Right lung (tissue), 5 donors: ENCODE data around the gene SEMA5B. TPM values are rescaled to one million over a fixed set of nuclear protein-coding genes. Genes with fewer than 3 reads are reported as not detected.

Experiments used
- DNase-seq, 2 donors: peaks; one replicate each; pipeline ENCODE4 v3.0.0-alpha.2; 2013
- polyA plus RNA-seq, 5 donors: library from polyadenylated mRNA; unstranded; fragments of 120-200 nt; gene quantifications; one replicate each; pipeline versions ENCODE4 v1.2.1 to v1.2.3, GENCODE V29; 2013; ENCODE audit warnings: inconsistent platforms in 1 of 5, low replicate concordance in 1 of 5; ENCODE audit not compliant: insufficient read length in 5 of 5, insufficient read depth in 1 of 5

Gene SEMA5B
- polyA plus RNA-seq, 5 donors, result 5.8 to 9.4 (median 6.5) TPM

DNA sequence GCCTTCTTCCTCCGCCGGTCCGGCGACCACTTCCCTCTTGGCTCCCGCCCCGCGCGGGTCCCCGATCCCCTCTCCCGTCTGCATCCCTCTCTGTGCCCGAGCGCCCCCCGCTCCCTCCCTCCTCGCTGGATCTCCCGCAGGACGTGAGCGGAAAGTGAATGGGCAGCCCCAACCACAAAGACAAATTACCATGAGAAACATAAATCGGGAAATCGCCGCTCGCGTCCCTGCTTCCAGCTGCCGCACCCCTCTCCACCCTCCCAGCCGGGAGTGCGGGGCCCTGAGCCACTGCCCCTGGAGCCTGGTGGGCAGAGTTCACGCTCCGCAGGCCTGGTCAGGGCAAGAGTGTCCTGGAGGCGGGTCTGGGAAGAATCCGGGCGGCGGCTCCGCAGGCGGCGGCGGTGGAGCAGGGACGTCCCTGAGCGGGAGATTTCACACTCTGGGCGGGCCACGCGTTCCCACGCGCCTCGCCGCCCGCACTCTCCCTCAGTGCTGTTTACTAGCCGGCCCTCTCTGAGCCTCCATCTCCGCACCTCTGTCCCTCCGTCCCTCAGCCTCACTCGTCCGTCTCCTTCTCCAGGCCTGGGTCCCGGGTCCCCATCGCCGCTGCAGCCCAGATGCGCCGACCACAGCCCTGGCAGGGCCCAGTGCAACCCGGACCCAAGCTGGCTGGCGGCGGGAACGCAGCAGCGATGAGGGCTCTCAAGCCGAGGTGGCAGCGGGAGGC lies 835 bp downstream of the SEMA5B start:
- no peak for DNase-seq

DNA sequence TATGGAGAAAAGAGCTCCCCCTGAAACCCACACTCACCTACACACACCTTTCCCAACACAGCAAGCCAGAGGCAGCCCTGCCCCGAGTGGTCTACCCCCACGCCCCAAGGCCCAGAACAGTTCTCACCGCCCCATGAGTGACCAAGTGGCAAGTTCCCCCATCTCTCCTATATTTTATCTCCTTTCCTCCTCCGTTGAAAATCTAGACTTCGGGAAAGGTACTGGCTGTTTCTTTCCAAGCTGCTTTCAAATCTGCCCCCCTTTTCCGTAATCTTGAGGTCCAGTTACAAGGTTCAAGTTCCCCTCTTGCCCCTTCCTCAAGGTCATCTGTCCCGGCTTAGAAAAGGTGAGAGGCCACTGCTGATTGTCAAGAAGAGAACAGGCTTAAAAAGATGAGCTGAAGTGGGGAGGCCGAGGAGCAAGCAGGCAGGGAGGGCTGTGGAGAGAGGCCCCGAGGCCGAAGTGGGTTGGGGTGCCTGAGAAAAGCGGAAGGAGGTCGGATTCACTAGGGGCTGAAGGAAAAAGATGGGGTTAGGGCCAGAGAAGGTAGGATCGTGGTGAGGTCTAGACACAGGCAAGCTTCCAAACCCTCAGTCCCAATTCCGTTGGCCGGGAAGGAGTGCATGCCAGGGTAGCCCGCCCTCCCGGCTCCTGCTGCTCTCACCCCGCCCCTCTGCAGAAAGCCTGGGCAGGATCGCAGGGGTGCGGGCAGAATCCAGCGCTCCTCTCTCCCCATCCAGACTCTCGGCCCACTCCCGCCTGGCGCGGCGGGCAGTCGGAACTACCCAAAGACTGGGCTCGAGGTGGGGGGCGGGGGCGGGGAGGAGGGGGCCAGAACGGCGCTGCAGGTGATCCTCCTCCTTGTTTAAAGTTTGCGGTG lies 1.7 kb downstream of the SEMA5B start:
- DNase-seq, result no peak

GRCh38 chr3:123024056-123024455 lies 3.5 kb downstream of the SEMA5B start:
- no peak for DNase-seq

DNA sequence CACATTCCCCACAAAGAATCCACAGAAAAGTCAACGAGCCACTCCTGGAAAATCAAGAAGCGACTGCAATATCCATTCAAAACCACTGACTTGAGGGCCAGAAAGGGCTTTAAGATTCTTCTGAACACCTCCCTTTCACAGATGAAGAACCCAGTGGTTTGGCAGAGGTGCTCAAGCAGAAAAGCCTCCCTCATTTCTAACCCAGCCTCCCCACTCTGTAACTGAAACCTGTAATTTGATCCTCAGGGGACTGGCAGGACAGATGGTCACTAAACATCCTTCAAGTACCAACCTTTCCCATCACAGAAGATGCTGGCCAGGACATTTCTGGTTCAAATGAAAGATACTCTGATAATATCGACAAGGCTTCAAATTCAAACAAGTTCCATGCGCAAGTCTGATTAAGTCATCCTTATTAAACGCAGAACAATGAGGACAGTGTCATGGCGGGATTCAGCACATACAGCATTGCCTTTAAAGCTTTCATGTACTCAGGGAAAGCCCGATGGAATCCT lies 5.5 kb downstream of the SEMA5B start:
- DNase-seq, result no peak

DNA sequence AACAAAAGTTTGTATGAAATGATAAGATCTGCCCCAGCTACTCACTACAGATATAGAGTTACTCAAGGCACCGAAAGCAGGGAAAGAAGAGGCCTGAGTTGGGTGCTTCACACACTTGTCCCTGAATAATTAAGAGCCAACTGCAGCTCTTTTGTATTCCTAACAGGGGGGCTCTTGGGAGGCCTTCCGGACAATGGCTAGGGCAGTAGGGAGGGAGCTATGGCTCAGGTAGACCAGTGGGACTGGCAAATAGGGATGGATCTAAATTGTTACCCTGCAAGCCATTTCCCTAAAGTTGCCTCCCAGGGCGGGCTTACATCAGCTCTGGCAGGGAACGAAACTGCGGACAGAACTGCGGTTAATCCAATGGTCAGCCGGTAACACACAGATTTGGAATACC lies 6.2 kb downstream of the SEMA5B start:
- DNase-seq, result no peak

DNA sequence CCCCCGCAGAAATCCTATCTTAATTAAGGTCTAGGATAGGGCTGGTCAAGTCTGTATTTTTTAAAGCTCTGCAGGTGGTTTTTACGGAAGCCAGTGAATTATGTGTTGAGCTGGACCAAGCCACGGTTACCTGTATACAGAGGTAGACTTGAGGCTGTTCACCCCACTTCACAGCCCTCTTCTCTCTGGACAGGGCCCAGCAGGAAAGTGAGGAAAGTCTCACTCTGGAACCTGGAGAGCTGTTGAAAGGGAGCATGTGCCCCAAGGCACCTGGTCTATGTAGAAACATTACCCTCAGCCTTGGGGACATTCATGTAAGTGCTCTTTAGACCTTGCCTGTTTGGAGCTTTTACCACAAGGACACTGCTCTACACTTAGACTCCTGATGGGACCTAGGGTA lies 6.9 kb downstream of the SEMA5B start:
- no peak for DNase-seq

- no peak for DNase-seq
These were observed 8.0 kb downstream of the SEMA5B start for GRCh38 chr3:123019591-123019990.

DNA sequence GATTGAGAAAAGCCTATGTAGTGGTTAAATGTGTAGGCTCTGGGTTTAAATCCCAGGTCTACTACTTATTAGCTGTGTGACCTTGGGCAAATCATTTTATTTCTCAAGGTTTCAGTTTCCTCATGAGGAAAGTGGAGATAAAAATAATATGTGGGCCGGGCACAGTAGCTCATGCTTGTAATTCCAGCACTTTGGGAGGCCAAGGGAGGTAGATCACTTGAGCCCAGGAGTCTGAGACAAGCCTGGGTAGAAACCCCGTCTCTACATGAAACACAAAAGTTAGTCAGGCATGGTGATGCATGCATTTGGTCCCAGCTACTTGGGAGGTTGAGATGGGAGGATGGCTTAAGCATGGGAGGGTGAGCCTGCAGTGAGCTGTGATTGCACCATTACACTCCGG lies 8.4 kb downstream of the SEMA5B start:
- DNase-seq, result no peak

DNA sequence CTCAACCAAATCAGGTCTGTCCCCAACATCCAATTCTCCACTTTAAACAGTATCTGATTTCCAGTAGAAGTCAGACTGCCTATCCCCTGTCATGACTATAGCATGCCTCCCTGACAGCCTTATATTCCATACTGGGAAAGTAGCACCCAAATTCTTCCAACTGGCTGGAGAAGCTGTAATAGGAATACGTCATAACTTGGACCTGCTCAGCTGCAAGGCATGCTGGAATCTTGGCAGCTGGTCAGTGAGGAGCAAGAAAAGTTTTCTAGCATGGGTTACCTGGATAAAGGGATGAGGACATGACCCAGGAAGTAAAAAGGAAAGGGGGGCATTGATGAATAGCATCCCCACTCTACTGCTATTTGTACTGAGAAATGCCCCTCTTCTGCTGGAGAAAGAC lies 8.9 kb downstream of the SEMA5B start:
- no peak for DNase-seq

- DNase-seq, result no peak
These were observed 12.0 kb downstream of the SEMA5B start for GRCh38 chr3:123015596-123015995.

- DNase-seq, result no peak
These were observed 13.7 kb downstream of the SEMA5B start for GRCh38 chr3:123013876-123014275.

- no peak for DNase-seq
These were observed 14.9 kb downstream of the SEMA5B start for GRCh38 chr3:123012652-123013051.

DNA sequence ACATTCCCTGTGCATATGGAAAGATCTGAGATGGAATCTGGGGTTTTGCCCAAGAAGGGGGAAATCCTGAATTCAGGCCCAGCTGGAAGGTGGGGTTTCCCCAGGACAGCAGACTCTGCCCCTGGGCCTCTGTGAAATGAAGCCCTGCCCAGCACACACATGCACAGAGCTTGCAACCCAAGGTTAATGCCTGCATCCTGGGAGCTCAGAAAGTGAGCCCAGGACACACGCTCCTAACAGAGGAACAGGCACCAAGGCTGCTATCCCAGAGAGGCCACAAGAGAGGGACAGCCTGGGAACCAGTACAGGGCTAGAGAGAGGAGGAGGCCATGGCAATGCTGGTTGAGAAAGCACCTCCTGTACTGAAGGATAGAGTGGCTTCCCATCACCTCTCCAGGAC lies 16.1 kb downstream of the SEMA5B start:
- no peak for DNase-seq

DNA sequence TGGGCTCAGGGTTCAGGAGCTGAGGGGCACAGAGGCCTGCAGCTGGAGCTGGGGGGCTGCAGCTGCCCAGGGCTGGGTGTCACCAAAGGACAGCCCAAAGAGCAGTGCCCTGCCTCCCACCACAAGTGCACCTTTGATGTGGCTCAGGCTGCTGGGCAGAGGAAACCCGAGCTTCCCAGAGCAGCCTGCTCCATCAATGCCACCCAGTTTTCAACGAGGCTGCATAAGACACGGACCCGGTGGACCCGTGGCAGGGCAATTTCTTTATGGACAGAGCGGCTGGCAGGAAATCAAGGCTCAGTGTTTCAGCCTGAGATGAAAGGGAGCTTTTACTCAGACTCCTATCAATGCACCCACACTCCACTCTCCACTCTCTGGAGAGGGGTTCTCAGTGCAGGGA lies 18.7 kb downstream of the SEMA5B start:
- DNase-seq, result no peak

DNA sequence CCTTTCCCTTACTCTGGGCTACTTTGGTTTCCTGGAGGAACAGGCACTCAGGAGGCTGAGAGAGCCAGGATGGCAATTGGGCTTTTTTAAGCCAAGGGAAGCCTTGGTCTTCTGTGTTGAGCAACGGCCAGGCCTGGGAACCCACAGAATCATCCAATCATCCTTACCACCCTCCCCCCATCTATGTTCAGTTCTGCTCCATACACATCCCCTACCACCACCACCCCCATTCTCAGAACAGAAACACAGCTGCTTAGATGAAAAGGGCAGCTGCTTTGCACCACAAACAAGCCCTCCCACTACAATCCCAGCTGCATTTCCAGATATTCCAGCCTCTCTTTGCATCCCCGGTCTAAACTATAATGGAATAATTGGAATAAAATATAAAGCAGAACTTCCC lies 21.0 kb downstream of the SEMA5B start:
- no peak for DNase-seq

DNA sequence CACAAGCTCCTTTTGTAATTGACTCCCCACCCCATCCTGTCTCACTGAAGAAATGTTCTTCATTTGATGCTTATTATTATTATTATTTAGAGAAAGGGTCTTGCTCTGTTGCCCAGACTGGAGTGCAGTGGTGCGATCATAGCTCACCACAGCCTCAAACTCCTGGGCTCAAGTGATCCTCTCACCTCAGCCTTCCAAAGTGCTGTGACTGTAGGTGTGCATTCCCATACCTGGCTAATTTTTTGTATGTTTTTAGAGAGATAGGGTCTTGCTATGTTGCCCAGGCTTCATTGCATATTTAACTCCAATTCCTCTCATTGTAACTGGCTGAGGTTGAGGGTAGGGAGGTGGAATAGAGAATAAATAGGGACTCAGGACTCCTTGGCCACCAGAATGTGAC lies 22.3 kb downstream of the SEMA5B start:
- no peak for DNase-seq

- DNase-seq, result no peak
These were observed 23.2 kb downstream of the SEMA5B start for GRCh38 chr3:123004201-123004918.

DNA sequence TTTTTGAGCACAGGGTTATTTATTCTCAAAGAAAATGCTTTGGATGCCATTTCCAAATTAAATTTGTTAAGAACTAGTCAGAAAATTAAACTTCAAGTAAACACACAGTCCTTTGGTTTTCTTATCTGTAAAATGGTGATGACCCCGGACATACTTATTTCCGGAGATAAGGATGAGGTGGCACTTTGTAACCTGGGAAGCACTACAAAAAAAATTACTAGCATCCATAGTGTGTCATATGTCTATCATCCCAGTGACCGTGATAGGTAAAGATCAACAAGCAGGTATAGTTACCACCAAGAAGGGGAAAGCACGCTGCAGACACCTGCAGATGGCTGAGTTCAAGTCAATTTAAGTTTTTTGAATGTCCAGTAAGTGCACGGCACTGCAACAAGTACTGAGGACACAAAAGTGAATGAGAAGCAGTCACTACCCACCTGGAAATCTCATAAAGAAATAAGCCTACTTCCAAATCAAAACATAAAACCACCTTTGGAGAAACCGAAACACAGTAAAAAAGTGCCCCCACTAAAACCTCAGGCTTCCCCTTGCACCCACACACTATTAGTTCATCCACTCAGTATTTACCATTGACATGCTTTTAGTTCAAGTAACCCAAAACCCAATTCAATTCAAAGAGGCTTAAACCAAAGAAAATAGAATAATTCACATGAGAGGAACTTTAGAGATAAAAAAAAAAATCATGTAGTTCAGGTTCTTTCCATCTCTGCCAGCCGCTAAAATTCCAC lies 24.6 kb downstream of the SEMA5B start:
- no peak for DNase-seq

DNA sequence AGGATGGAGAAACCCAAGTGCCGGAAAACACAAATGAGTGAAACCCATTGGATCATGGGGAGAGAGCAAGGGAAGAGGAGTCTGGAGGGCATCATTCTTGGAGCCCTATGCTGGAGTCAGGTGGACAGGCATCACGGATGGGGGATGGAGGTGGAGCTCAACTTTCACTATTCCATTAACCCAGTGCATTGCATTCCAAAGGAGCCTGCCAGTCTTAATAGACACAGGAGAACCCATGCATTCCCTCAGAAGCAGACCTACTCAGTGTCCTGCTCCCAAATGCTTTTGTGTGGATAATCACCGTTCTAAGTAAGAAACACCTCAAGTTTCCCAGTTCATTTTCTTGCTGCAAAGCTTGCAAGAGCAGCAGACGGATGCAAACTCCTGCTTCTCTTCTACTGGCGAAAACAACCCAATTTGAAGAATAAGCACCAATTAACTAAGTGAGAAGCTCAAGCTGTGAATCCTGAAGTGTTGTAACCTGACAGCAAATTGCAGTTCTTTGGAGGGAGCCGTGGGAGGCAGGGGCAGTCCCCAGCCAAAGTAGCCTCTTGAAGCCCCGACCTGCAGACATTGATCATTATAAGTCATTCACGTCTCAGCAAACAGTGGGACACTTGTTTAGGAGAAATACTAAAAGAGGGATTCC lies 25.3 kb downstream of the SEMA5B start:
- no peak for DNase-seq

DNA sequence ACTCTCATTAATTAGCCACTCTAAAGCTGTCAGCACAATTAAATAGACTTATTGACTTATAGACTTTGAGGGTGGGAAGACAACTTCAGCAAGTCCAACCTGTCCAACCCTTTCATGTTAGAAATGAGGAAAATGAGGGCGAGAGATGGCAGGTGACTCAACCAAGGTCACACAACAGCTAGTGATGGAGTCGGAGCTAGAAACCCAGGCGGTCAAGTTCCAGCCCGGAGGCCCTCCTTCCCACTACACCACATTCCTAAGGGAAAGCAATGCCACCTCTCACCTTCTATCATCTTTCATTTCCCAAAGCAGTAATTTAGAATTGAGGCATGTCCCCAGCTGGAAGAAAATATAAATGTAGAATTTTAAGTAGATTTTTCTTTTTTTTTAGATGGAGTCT lies 28.7 kb downstream of the SEMA5B start:
- DNase-seq, result no peak

DNA sequence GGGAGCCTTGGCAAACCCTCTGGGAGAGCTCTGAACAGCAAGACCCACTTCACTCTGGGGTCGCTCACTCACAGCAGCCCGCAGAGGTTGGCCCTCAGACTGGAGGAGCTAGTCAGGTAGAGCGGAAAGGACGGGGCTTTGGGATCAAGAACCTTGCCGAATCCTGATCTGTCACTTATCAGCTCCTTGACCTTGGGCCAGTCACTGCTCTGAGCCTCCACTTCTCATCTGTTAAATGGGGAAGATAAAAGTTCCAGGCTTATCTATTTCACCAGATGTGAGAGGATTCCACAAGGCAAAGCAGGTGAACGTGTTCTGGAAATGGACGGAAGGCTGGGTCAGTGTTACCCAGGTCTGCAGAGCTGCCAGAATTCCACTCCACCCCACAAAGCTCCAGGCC lies 29.4 kb downstream of the SEMA5B start:
- DNase-seq, result no peak
